Pancreas (tissue), 10 donors: ENCODE measurements around the gene GGPS1. TPM values are rescaled to one million over a fixed set of nuclear protein-coding genes. Genes with fewer than 3 reads are reported as not detected.

ENCODE experiments used
- ATAC-seq, 4 donors: fragments of 200-7000 bp; cut with Tn5 transposase; one replicate each; pipeline versions ENCODE4 v1.8.0 to v1.9.1; 2020; ENCODE audit warnings: mild to moderate bottlenecking in 4 of 4, moderate library complexity in 4 of 4
- DNase-seq, 6 donors: peaks; one replicate each; pipeline ENCODE4 v3.0.0-alpha.2; 2020
- FAIRE-seq: peaks from 2 replicates; lab custom pipeline; 2012; peaks lifted over from hg19 to GRCh38; lab: Jason Lieb, UNC
- H3K27ac ChIP-seq, 4 donors: fragments of 200-600 bp; sonication (generic); 1 replicate in 3 of 4; 2 replicates in 1 of 4; pipeline versions ENCODE4 v1.5.0 to v1.8.0; 2020
- H3K27me3 ChIP-seq, 4 donors: fragments of 200-600 bp; one replicate each; pipeline ENCODE4 v1.8.0; 2021
- H3K36me3 ChIP-seq, 3 donors: fragments of 200-600 bp; sonication (generic) in 1 of 3; one replicate each; pipeline versions ENCODE4 v1.5.0 to v1.8.0; 2020 to 2021
- H3K4me1 ChIP-seq, 3 donors: fragments of 200-600 bp; one replicate each; pipeline ENCODE4 v1.8.0; 2021
- H3K4me3 ChIP-seq, 4 donors: fragments of 200-600 bp; sonication (generic) in 2 of 4; one replicate each; pipeline versions ENCODE4 v1.5.0 to v1.8.0; 2020 to 2021
- H3K9me3 ChIP-seq, 4 donors: fragments of 200-600 bp; one replicate each; pipeline ENCODE4 v1.8.0; 2021
- WGBS, 2 donors: extraction: QIAGEN DNeasy Blood & Tissue Kit; methylation state at CpG; one replicate each; pipeline ENCODE4 v1.1.7; 2013; 5-methylcytosine and 5-hydroxymethylcytosine counted together
- intact Hi-C, 3 donors: fragments of 100-400 bp; cut with DNase I; formaldehyde crosslinking; loops; one replicate each; pipeline versions ENCODE4 v1.11.1 to v1.14.2; 2022
- polyA plus RNA-seq, 2 donors: library from polyadenylated mRNA; stranded (reverse); fragments of 200-250 nt; gene quantifications; one replicate each; pipeline ENCODE4 v1.2.3, GENCODE V29; 2013
- total RNA-seq, 6 donors: library from RNA; stranded (reverse); fragmentation: NEBNext Ultra II Directional in 4 of 6; extraction: Animal tissue kit (Norgen Biotek cat#: 25700) in 4 of 6; gene quantifications; one replicate each; pipeline versions ENCODE4 v1.2.1 to v1.2.4, GENCODE V29; 2021 to 2023
- TF ChIP-seq, protein P1 (sequence below), 4 donors: fragments of 200-600 bp; sonication (generic) in 3 of 4; IDR thresholded peaks; one replicate each; pipeline versions ENCODE4 v1.5.0 to v1.8.0; 2021; ENCODE audit warnings: antibody characterized with exemption in 4 of 4
- donor health status: healthy with polysubstance abuse.
- donor health status: DM: no; HTN: no; CAD: no; lungs with moderate emphysema.
- donor health status: DM: no; HTN: no; CAD: no.
- donor health status: control.
- donor health status: control.
- donor health status: Bipolar disorder and iron deficiency.
- donor health status: DM: yes; HTN: yes; CAD: no.
- donor health status: DM: no; HTN: no; CAD: no.
- donor health status: DM: no; HTN: no; CAD: no.
- donor health status: DM: yes; HTN: yes; CAD: no.

GGPS1 gene
- total and polyA plus RNA-seq, 8 donors, result 8.9 to 16.7 (median 12.5) TPM

DNA sequence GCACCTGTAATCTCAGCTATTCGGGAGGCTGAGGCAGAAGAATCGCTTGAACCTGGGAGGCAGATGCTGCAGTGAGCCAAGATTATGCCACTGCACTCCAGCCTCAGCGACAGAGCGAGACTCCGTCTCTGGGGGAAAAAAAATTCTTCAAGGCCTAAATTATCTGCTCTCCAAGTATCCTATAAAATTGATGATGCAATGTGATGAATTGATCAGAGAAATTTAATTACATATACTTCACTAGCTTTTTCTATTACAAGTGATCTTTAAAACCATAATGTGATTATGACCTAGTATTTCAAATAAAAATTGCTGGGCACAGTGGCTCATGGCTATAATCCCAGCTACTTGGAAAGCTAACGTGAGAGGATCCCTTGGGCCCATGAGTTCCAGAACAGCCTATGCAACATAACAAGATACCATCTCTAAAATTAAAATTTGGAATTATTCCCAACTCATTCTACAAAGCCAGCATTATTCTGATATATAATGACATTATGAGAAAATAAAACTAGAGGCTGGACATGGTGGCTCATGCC, 44.1 kb upstream of the GGPS1 start:
- no peak for ATAC-seq
- Histone ChIP-seq H3K36me3 (no peaks in the 10 kb centered on the region), H3K4me1 (peaks cover 7 to 33% (median 23%) of the 10 kb centered on the region in 3 donors), H3K27me3 (no peaks in the 10 kb centered on the region), H3K9me3 (no peaks in the 10 kb centered on the region), H3K27ac (no peak overlapping the region), H3K4me3 (no peak overlapping the region)
- no peak for DNase-seq
- WGBS, 2 donors, result 91 to 95% methylated on average over 6 of the region's 6 CpGs
- TF ChIP-seq, protein P1, sequence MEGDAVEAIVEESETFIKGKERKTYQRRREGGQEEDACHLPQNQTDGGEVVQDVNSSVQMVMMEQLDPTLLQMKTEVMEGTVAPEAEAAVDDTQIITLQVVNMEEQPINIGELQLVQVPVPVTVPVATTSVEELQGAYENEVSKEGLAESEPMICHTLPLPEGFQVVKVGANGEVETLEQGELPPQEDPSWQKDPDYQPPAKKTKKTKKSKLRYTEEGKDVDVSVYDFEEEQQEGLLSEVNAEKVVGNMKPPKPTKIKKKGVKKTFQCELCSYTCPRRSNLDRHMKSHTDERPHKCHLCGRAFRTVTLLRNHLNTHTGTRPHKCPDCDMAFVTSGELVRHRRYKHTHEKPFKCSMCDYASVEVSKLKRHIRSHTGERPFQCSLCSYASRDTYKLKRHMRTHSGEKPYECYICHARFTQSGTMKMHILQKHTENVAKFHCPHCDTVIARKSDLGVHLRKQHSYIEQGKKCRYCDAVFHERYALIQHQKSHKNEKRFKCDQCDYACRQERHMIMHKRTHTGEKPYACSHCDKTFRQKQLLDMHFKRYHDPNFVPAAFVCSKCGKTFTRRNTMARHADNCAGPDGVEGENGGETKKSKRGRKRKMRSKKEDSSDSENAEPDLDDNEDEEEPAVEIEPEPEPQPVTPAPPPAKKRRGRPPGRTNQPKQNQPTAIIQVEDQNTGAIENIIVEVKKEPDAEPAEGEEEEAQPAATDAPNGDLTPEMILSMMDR (IDR thresholded peaks at IDR 0.05), result no peak
- FAIRE-seq, result no peak
- intact Hi-C loops, result no loop called here

DNA sequence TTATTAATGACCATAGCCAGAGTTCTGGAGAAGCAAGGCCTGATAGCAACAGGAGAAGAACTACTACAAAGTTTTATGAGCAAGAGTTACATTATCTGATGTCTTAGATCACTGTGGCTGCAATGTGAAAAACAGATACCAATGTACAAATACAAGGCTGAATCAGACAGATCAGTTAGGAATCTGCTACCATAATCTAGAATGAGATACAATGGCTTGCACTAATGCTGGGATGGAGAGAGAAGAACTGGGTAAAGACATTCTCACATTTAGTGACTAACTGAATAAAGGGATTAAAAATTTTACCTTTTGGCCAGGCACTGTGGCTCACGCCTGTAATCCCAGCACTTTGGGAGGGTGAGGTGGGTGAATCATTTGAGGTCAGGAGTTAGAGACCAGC, 41.7 kb upstream of the GGPS1 start:
- no peak for ATAC-seq
- FAIRE-seq, result no peak
- WGBS, 2 donors, result 83 to 93% methylated on average over 1 of the region's 1 CpG
- no peak for DNase-seq
- Histone ChIP-seq H3K4me1 (peaks cover 0 to 27% (median 25%) of the 10 kb centered on the region in 3 donors), H3K27ac (no peak overlapping the region), H3K9me3 (no peaks in the 10 kb centered on the region), H3K4me3 (no peak overlapping the region), H3K36me3 (no peaks in the 10 kb centered on the region), H3K27me3 (no peaks in the 10 kb centered on the region)
- TF ChIP-seq, protein P1 (IDR thresholded peaks at IDR 0.05), result no peak
- intact Hi-C loops, result no loop called here

DNA sequence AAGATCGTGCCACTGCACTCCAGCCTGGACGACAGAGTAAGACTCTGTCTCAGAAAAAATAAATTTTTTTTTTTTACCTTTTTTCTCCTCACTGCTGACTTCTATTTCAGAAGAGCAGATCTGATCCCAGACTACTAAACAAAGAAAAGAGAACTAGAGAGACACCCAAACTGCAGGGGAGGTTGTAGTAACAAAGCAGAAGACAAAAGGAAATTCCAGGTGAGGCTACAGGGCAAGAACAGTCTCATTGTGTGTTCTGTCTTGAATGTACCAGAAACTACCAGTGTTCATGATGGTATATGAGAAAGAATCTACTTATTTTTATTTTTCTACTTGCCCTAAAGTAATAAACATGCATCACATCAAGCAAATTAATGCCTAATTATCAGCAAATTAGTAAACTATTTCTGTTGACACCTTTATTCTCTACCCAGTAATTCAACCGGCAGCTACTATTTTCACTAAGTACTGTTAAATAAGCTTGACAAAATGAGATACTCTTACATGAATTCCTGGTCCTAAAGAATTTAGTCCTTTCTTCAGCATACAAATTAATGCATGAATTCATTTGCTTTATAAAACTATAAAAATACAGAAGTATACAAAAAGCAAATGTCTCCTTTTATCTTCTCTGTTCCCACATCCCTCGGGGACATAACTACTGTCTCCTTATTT, 41.0 kb upstream of the GGPS1 start:
- WGBS, 2 donors, result 78 to 85% methylated on average over 4 of the region's 4 CpGs
- FAIRE-seq (no peak), ATAC-seq (no peak), DNase-seq (no peak)
- TF ChIP-seq, protein P1 (IDR thresholded peaks at IDR 0.05), result no peak
- Histone ChIP-seq H3K4me1 (peaks cover 5 to 32% (median 31%) of the 10 kb centered on the region in 3 donors), H3K27ac (no peak overlapping the region), H3K27me3 (no peaks in the 10 kb centered on the region), H3K36me3 (no peaks in the 10 kb centered on the region), H3K4me3 (no peak overlapping the region), H3K9me3 (no peaks in the 10 kb centered on the region)
- intact Hi-C loops, result no loop called here

DNA sequence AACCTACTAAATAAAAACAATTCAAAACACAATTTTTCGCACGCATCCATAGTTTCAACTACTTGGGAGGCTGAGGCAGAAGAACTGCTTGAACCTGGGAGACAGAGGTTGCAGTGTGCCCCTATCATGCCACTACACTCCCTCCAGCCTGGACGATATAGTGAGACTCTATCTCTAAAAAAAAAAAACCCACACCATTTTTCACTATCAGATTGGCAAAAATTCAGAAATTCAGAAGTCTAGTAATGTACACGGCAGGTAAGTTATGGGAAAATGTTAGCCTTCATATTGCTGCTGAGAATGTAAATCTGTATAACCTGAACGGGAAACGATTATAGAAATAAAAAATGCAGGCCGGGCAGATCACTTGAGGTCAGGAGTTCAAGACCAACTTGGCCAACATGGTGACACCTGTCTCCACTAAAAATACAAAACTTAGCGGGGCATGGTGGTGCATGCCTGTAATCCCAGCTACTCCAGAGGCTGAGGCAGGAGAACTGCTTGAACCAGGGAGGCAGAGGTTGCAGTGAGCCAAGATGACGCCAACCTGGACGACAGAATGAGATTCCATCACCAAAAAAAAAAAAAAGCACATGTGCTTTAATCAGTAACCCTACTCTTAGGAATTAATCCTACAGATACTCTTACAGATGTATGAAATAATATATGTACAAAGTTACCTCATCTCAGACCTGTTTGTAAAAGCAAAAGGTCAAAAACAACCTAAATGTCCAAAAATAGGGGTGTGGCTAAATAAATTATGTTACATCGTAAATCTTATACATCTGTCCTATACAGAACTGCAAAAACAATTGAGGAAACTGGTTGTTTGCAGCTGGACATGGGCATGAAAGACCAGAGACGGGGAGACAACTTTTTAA, 38.3 kb upstream of the GGPS1 start:
- Histone ChIP-seq H3K4me1 (peaks cover 12 to 58% (median 56%) of the 10 kb centered on the region in 3 donors), H3K27ac (no peak overlapping the region), H3K4me3 (no peak overlapping the region), H3K27me3 (no peaks in the 10 kb centered on the region), H3K36me3 (no peaks in the 10 kb centered on the region), H3K9me3 (no peaks in the 10 kb centered on the region)
- DNase-seq (no peak), FAIRE-seq (no peak), ATAC-seq (no peak)
- TF ChIP-seq, protein P1 (IDR thresholded peaks at IDR 0.05), result no peak
- 69 to 72% methylated on average over 12 of the region's 12 CpGs for WGBS, 2 donors
- intact Hi-C loops, result no loop called here
